ENCODE results near the gene CDKL4.
A peak's percentile ranks its signal among the peaks of the same experiment; 100 is the strongest.

Gene CDKL4

GRCh38 chr2:39194686-39195085 is 49.1 kb downstream of the CDKL4 start:
- Histone ChIP-seq H3K27ac (ENCODE audit: low read length) (no peak overlapping the region), H3K4me3 (ENCODE audit: low read length) (no peak overlapping the region), H3K79me2 (ENCODE audit: low read length) (no peaks in the 10 kb centered on the region), H3K4me1 (ENCODE audit: low read length) (peaks cover 7% of the 10 kb centered on the region), H3K9ac (ENCODE audit: low read length) (no peak overlapping the region), H4K20me1 (ENCODE audit: insufficient read depth, low read length) (no peaks in the 10 kb centered on the region), H3K4me2 (ENCODE audit: low read length) (no peak overlapping the region), H2AFZ (ENCODE audit: low read depth, low read length) (no peak overlapping the region), H3K9me3 (ENCODE audit: insufficient read depth, low read length) (no peaks in the 10 kb centered on the region), H3K36me3 (replicated peaks; ENCODE audit: low read depth, low read length) (no peaks in the 10 kb centered on the region), H3K27me3 (ENCODE audit: low read depth, low read length) (no peaks in the 10 kb centered on the region)
- TF ChIP-seq CTCF (IDR thresholded peaks at IDR 0.05; ENCODE audit: low read depth, low read length) (no peak), EZH2phosphoT487 (IDR thresholded peaks at IDR 0.05; ENCODE audit: low read depth) (no peak)

DNA sequence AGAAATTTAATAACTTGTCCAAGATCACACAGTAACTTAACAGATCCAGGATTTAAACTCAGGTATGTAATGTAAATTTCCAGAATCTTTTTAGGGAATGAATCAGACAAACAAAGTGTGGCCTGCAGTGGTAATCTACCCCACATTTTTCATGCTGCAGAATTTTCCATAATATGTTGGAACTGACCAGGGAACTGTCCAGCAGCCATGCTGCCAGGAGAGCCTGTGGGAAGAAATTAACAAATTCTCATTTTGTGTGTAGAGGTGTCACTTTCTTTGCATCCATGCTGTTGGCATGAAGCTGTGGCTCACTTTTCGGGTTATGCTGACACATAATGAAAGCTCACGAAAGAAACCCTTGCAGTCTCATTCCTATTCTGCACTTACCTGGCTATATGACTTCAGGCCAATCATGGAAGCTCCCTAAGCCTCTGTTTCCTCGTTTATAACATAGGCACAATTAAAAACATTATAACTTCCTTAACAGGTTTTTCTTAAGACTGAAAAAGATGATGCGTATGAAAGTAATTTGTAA is 54.7 kb downstream of the CDKL4 start:
- H3K79me2 ChIP-seq (ENCODE audit: low read length): no peaks in the 10 kb centered on the region
- no peaks in the 10 kb centered on the region for H4K20me1 ChIP-seq (ENCODE audit: insufficient read depth, low read length)
- H3K27me3 ChIP-seq (ENCODE audit: low read depth, low read length): no peaks in the 10 kb centered on the region
- no peaks in the 10 kb centered on the region for H3K36me3 ChIP-seq (replicated peaks; ENCODE audit: low read depth, low read length)
- H3K27ac ChIP-seq (ENCODE audit: low read length): no peak overlapping the region
- H3K4me3 ChIP-seq (ENCODE audit: low read length): no peak overlapping the region
- no peaks in the 10 kb centered on the region for H3K9me3 ChIP-seq (ENCODE audit: insufficient read depth, low read length)
- peak overlapping the region; percentile 6; the same call in 1 of the 2 replicates for H2AFZ ChIP-seq (ENCODE audit: low read depth, low read length)
- peaks cover 15% of the 10 kb centered on the region for H3K4me1 ChIP-seq (ENCODE audit: low read length)
- no peak overlapping the region for H3K4me2 ChIP-seq (ENCODE audit: low read length)
- H3K9ac ChIP-seq (ENCODE audit: low read length): no peak overlapping the region
- no peak for TF ChIP-seq EZH2phosphoT487 (IDR thresholded peaks at IDR 0.05; ENCODE audit: low read depth)
- TF ChIP-seq CTCF (IDR thresholded peaks at IDR 0.05; ENCODE audit: low read depth, low read length): no peak

- Histone ChIP-seq H3K9ac (ENCODE audit: low read length) (no peak overlapping the region), H3K4me2 (ENCODE audit: low read length) (no peak overlapping the region), H3K36me3 (replicated peaks; ENCODE audit: low read depth, low read length) (no peaks in the 10 kb centered on the region), H2AFZ (ENCODE audit: low read depth, low read length) (no peak overlapping the region), H3K27me3 (ENCODE audit: low read depth, low read length) (no peaks in the 10 kb centered on the region), H3K27ac (ENCODE audit: low read length) (no peak overlapping the region), H3K4me1 (ENCODE audit: low read length) (peaks cover 12% of the 10 kb centered on the region), H3K79me2 (ENCODE audit: low read length) (no peaks in the 10 kb centered on the region), H3K4me3 (ENCODE audit: low read length) (no peak overlapping the region), H3K9me3 (ENCODE audit: insufficient read depth, low read length) (no peaks in the 10 kb centered on the region), H4K20me1 (ENCODE audit: insufficient read depth, low read length) (no peaks in the 10 kb centered on the region)
- TF ChIP-seq CTCF (IDR thresholded peaks at IDR 0.05; ENCODE audit: low read depth, low read length): no peak
- no peak for TF ChIP-seq EZH2phosphoT487 (IDR thresholded peaks at IDR 0.05; ENCODE audit: low read depth)
Measured at GRCh38 chr2:39183673-39184072, 60.1 kb downstream of the CDKL4 start.

- H3K4me2 ChIP-seq (ENCODE audit: low read length): no peak overlapping the region
- H3K27me3 ChIP-seq (ENCODE audit: low read depth, low read length): no peaks in the 10 kb centered on the region
- H2AFZ ChIP-seq (ENCODE audit: low read depth, low read length): no peak overlapping the region
- H3K4me1 ChIP-seq (ENCODE audit: low read length): peaks cover 12% of the 10 kb centered on the region
- TF ChIP-seq CTCF (IDR thresholded peaks at IDR 0.05; ENCODE audit: low read depth, low read length) (no peak), EZH2phosphoT487 (IDR thresholded peaks at IDR 0.05; ENCODE audit: low read depth) (no peak)
- H3K27ac ChIP-seq (ENCODE audit: low read length): no peak overlapping the region
- no peaks in the 10 kb centered on the region for H4K20me1 ChIP-seq (ENCODE audit: insufficient read depth, low read length)
- H3K9ac ChIP-seq (ENCODE audit: low read length): no peak overlapping the region
- no peaks in the 10 kb centered on the region for H3K9me3 ChIP-seq (ENCODE audit: insufficient read depth, low read length)
- no peaks in the 10 kb centered on the region for H3K79me2 ChIP-seq (ENCODE audit: low read length)
- H3K4me3 ChIP-seq (ENCODE audit: low read length): no peak overlapping the region
- no peaks in the 10 kb centered on the region for H3K36me3 ChIP-seq (replicated peaks; ENCODE audit: low read depth, low read length)
Measured at GRCh38 chr2:39181297-39181696, 62.5 kb downstream of the CDKL4 start.
